ENCODE data around the gene PDE8A.

- TF ChIP-seq, protein P1, sequence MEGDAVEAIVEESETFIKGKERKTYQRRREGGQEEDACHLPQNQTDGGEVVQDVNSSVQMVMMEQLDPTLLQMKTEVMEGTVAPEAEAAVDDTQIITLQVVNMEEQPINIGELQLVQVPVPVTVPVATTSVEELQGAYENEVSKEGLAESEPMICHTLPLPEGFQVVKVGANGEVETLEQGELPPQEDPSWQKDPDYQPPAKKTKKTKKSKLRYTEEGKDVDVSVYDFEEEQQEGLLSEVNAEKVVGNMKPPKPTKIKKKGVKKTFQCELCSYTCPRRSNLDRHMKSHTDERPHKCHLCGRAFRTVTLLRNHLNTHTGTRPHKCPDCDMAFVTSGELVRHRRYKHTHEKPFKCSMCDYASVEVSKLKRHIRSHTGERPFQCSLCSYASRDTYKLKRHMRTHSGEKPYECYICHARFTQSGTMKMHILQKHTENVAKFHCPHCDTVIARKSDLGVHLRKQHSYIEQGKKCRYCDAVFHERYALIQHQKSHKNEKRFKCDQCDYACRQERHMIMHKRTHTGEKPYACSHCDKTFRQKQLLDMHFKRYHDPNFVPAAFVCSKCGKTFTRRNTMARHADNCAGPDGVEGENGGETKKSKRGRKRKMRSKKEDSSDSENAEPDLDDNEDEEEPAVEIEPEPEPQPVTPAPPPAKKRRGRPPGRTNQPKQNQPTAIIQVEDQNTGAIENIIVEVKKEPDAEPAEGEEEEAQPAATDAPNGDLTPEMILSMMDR (IDR thresholded peaks at IDR 0.05; ENCODE audit: low read length), result no peak
- TF ChIP-seq EZH2 (optimal IDR thresholded peaks at IDR 0.05; ENCODE audit: low read depth, low read length), result no peak
- TF ChIP-seq EZH2phosphoT487 (IDR thresholded peaks at IDR 0.05; ENCODE audit: low read length), result no peak
Measured at GRCh38 chr15:85097250-85097649, 115.6 kb downstream of the PDE8A start.
